Spleen (tissue), 7 donors: ENCODE measurements around the gene CAMTA1.

Experiments
- CTCF ChIP-seq, 11 experiments: fragments of 200-600 bp in 7 of 11; fragments of 450-650 bp in 4 of 11; sonication (generic) in 4 of 11; IDR thresholded peaks in 8 of 11; conservative IDR thresholded peaks in 3 of 11; 1 replicate in 7 of 11; 2 replicates in 4 of 11; pipeline versions ENCODE4 v1.4.0 to v1.8.0; 2016 to 2021; ENCODE audit warnings: antibody characterized with exemption in 11 of 11, inconsistent platforms in 4 of 11, mild to moderate bottlenecking in 1 of 11
- POLR2AphosphoS5 ChIP-seq, 3 donors: sonication (generic); formaldehyde crosslinking; IDR thresholded peaks; one replicate each; pipeline ENCODE4 v1.5.1; 2017; ENCODE audit warnings: antibody characterized with exemption in 3 of 3
- donor health status: DM: no; HTN: no; CAD: no; lungs with moderate emphysema.
- donor health status: DM: no; HTN: no; CAD: no.
- donor health status: DM: no; HTN: no; CAD: no.

- no peak for TF ChIP-seq CTCF (IDR thresholded peaks at IDR 0.05 in 8 of 11, conservative IDR thresholded peaks at IDR 0.05 in 3 of 11)
- TF ChIP-seq POLR2AphosphoS5 (IDR thresholded peaks at IDR 0.05) = no peak
These were observed 851.7 kb downstream of the CAMTA1 start for GRCh38 chr1:7636795-7637526.
